K562 (cell line): ENCODE data around the gene TBCC. TPM values are rescaled to one million over a fixed set of nuclear protein-coding genes. Genes with fewer than 3 reads are reported as not detected.

Experiments
- CBX3 ChIP-seq, 2 experiments: IDR thresholded peaks; 1 replicate in 1 of 2; 2 replicates in 1 of 2; pipeline ENCODE4 v1.6.1; 2012; ENCODE audit warnings: inconsistent platforms in 2 of 2, low read length in 2 of 2, borderline replicate concordance in 1 of 2, control low read depth in 1 of 2
- CBX5 ChIP-seq: IDR thresholded peaks from 2 replicates; pipeline ENCODE4 v1.6.1; 2014; ENCODE audit warnings: low read depth, borderline replicate concordance
- CREB3L1 ChIP-seq: fragments of 450-650 bp; IDR thresholded peaks from 2 replicates; pipeline ENCODE4 v1.6.1; 2014; ENCODE audit warnings: low read depth, mild to moderate bottlenecking, moderate library complexity, borderline replicate concordance
- ERF ChIP-seq: fragments of 450-650 bp; formaldehyde crosslinking; IDR thresholded peaks from 2 replicates; pipeline ENCODE4 v1.4.0; 2020; ENCODE audit warnings: mild to moderate bottlenecking, mixed read lengths
- FOXK1 ChIP-seq: sonication (generic); formaldehyde crosslinking; IDR thresholded peaks from 2 replicates; pipeline ENCODE4 v1.8.0; 2022; ENCODE audit warnings: missing genetic modification reagents, mild to moderate bottlenecking, borderline replicate concordance
- GMEB1 ChIP-seq: fragments of 250-450 bp; sonication (Bioruptor Pico); IDR thresholded peaks from 2 replicates; pipeline ENCODE4 v1.4.0; 2020; ENCODE audit warnings: mild to moderate bottlenecking
- HDAC8 ChIP-seq: fragments of 450-650 bp; IDR thresholded peaks from 2 replicates; pipeline ENCODE4 v1.6.1; 2016; ENCODE audit warnings: mild to moderate bottlenecking, missing genetic modification characterization, moderate library complexity, missing compliant biosample characterization
- MEF2A ChIP-seq: IDR thresholded peaks from 2 replicates; pipeline ENCODE4 v1.6.1; 2011; ENCODE audit warnings: low read depth, mild to moderate bottlenecking, low read length, moderate library complexity; ENCODE audit not compliant: control insufficient read depth
- MNT ChIP-seq, 2 experiments: fragments of 450-650 bp; conservative IDR thresholded peaks; 2 replicates each; pipeline ENCODE4 v1.6.1; 2017; ENCODE audit warnings: mild to moderate bottlenecking in 2 of 2, moderate library complexity in 2 of 2
- RFX1 ChIP-seq: fragments of 450-650 bp; IDR thresholded peaks from 2 replicates; pipeline ENCODE4 v1.6.1; 2016; ENCODE audit warnings: mild to moderate bottlenecking, moderate library complexity
- SMAD2 ChIP-seq: fragments of 150-350 bp; IDR thresholded peaks from 2 replicates; pipeline ENCODE4 v1.6.1; 2014; ENCODE audit warnings: low read depth, mild to moderate bottlenecking, low read length
- TFAP4 ChIP-seq: sonication (generic); formaldehyde crosslinking; IDR thresholded peaks from 2 replicates; pipeline ENCODE4 v1.8.0; 2022; ENCODE audit warnings: missing genetic modification reagents, mild to moderate bottlenecking, moderate library complexity, borderline replicate concordance
- ZBTB34 ChIP-seq: fragments of 250-450 bp; sonication (Bioruptor Pico); IDR thresholded peaks from 2 replicates; pipeline ENCODE4 v1.8.0; 2021; ENCODE audit warnings: mild to moderate bottlenecking, moderate library complexity
- ZNF395 ChIP-seq: fragments of 200-800 bp; sonication (Bioruptor generic); IDR thresholded peaks from 2 replicates; pipeline ENCODE4 v1.6.1; 2017; ENCODE audit warnings: missing genetic modification characterization, missing compliant biosample characterization
- ZNF512 ChIP-seq: IDR thresholded peaks from 2 replicates; pipeline ENCODE4 v1.6.1; 2016; ENCODE audit warnings: missing genetic modification characterization, missing compliant biosample characterization
- ZNF589 ChIP-seq: fragments of 200-800 bp; sonication (Bioruptor generic); IDR thresholded peaks from 2 replicates; pipeline ENCODE4 v1.6.1; 2016; ENCODE audit warnings: low read depth, missing genetic modification characterization, missing compliant biosample characterization
- ZNF668 ChIP-seq: fragments of 250-450 bp; sonication (Bioruptor Pico); IDR thresholded peaks from 2 replicates; pipeline ENCODE4 v1.8.0; 2022; ENCODE audit warnings: mild to moderate bottlenecking, inconsistent platforms
- polyA plus RNA-seq, 8 experiments: library from polyadenylated mRNA; depleted of rRNA in 4 of 8; stranded (reverse) in 5 of 8; unstranded in 3 of 8; fragments of >200 nt; fragmentation: Nextera tagmentation in 2 of 8; fragmentation: Illumina TruSeq in 1 of 8; extraction: Ambion mirVana in 2 of 8; extraction: Trizol in 1 of 8; gene quantifications; 2 replicates each; pipeline versions ENCODE4 v1.2.1 to v1.2.3, GENCODE V29; 2011 to 2014; ENCODE audit warnings: inconsistent platforms in 1 of 8, missing spikeins in 1 of 8
- total RNA-seq, 7 experiments: library from RNA; depleted of rRNA in 6 of 7; stranded (reverse); fragments of >200 nt in 6 of 7; fragmentation: Illumina TruSeq in 2 of 7; extraction: Trizol in 2 of 7; gene quantifications; 2 replicates each; pipeline versions ENCODE4 v1.2.1 to v1.2.3, GENCODE V29; 2011 to 2021; ENCODE audit warnings: low replicate concordance in 1 of 7

TBCC gene
- total and polyA plus RNA-seq, 9 of the 15 experiments (the other 6 are each of a cell fraction or from before 2014, with no cell fraction given), result 2.8 to 34.1 (median 23.3) TPM

- TF ChIP-seq TFAP4 (CRISPR knock-in tag) (no peak), FOXK1 (CRISPR knock-in tag) (no peak), ZNF395 (CRISPR knock-in tag) (0 out of 2 replicates have a peak, but pooled peaks have one; percentile 10), MEF2A (peak; percentile 47; the same call in 1 of the 2 replicates), ERF (CRISPR knock-in tag) (no peak), CREB3L1 (no peak; the same call in 1 of the 2 replicates), ZNF589 (no peak), CBX3 (IDR thresholded peaks at IDR 0.05; ENCODE audit: borderline replicate concordance in 1 of 2, low read length in 2 of 2) (no peak), HDAC8 (tag) (no peak), CBX5 (no peak), GMEB1 (CRISPR knock-in tag) (no peak), MNT (conservative IDR thresholded peaks at IDR 0.05) (peak; percentile 69 to 81), RFX1 (no peak), ZNF668 (CRISPR knock-in tag) (no peak), SMAD2 (no peak), ZNF512 (tag) (no peak), ZBTB34 (CRISPR knock-in tag) (no peak)
Observed at GRCh38 chr6:42744351-42744893, 1.5 kb downstream of the TBCC start (continued).
